WERI-Rb-1 (cell line): ENCODE results near the gene SUN5.
A peak's percentile ranks its signal among the peaks of the same experiment; 100 is the strongest.

Experiments used
- DNase-seq: peaks from one replicate; pipeline ENCODE4 v3.0.0-alpha.2; 2020
- H3K27ac ChIP-seq: fragments of 250-450 bp; sonication (Bioruptor Pico); 2 replicates; pipeline ENCODE4 v1.5.1; 2020; ENCODE audit warnings: mild to moderate bottlenecking, moderate library complexity
- H3K27me3 ChIP-seq: fragments of 250-450 bp; sonication (Bioruptor Pico); 2 replicates; pipeline ENCODE4 v1.5.1; 2021; ENCODE audit warnings: mild to moderate bottlenecking, low read depth, moderate library complexity; ENCODE audit not compliant: insufficient read depth, severe bottlenecking
- H3K36me3 ChIP-seq: fragments of 250-450 bp; sonication (Bioruptor Pico); 2 replicates; pipeline ENCODE4 v1.5.1; 2020; ENCODE audit warnings: mild to moderate bottlenecking, moderate library complexity
- H3K4me3 ChIP-seq: 2 replicates; pipeline ENCODE4 v1.5.1; 2011; ENCODE audit warnings: low read depth, mild to moderate bottlenecking, control low read depth, low read length
- H3K9me3 ChIP-seq: fragments of 250-450 bp; sonication (Bioruptor Pico); 2 replicates; pipeline ENCODE4 v1.5.1; 2021; ENCODE audit warnings: mild to moderate bottlenecking, moderate library complexity; ENCODE audit not compliant: severe bottlenecking
- CTCF ChIP-seq: IDR thresholded peaks from 2 replicates; pipeline ENCODE4 v1.5.1; 2011; ENCODE audit warnings: low read depth, mild to moderate bottlenecking, control low read depth, inconsistent platforms, low read length

Gene SUN5

GRCh38 chr20:32969356-32970114 is 34.7 kb downstream of the SUN5 start:
- Histone ChIP-seq H3K27ac (peak overlapping the region; percentile 11; the same call in 1 of the 2 replicates), H3K36me3 (no peaks in the 10 kb centered on the region), H3K4me3 (no peak overlapping the region), H3K9me3 (no peaks in the 10 kb centered on the region), H3K27me3 (no peaks in the 10 kb centered on the region)
- no peak for TF ChIP-seq CTCF
- no peak for DNase-seq

GRCh38 chr20:32968478-32969241 is 35.6 kb downstream of the SUN5 start:
- H3K36me3 ChIP-seq, result no peaks in the 10 kb centered on the region
- no peak for DNase-seq
- no peaks in the 10 kb centered on the region for H3K9me3 ChIP-seq
- no peaks in the 10 kb centered on the region for H3K27me3 ChIP-seq
- TF ChIP-seq CTCF, result no peak
- no peak overlapping the region for H3K27ac ChIP-seq
- H3K4me3 ChIP-seq, result no peak overlapping the region

- Histone ChIP-seq H3K4me3 (no peak overlapping the region), H3K36me3 (no peaks in the 10 kb centered on the region), H3K9me3 (no peaks in the 10 kb centered on the region), H3K27ac (no peak overlapping the region), H3K27me3 (no peaks in the 10 kb centered on the region)
- TF ChIP-seq CTCF, result no peak
- DNase-seq, result no peak
These were observed 36.2 kb downstream of the SUN5 start for GRCh38 chr20:32967961-32968457.

GRCh38 chr20:32966881-32967781 is 37.1 kb downstream of the SUN5 start:
- no peak for TF ChIP-seq CTCF
- H3K27ac ChIP-seq, result no peak overlapping the region
- DNase-seq, result no peak

GRCh38 chr20:32966382-32966781 is 37.9 kb downstream of the SUN5 start:
- TF ChIP-seq CTCF, result no peak
- Histone ChIP-seq H3K27ac (no peak overlapping the region), H3K36me3 (no peaks in the 10 kb centered on the region), H3K27me3 (no peaks in the 10 kb centered on the region), H3K9me3 (no peaks in the 10 kb centered on the region), H3K4me3 (no peak overlapping the region)
- no peak for DNase-seq

More at GRCh38 chr20:32966881-32967781, 37.1 kb downstream of the SUN5 start:
- Histone ChIP-seq H3K4me3 (no peak overlapping the region), H3K36me3 (no peaks in the 10 kb centered on the region), H3K27me3 (no peaks in the 10 kb centered on the region), H3K9me3 (no peaks in the 10 kb centered on the region)
